ENCODE results near the gene KCNJ6. TPM values are rescaled to one million over a fixed set of nuclear protein-coding genes. Genes with fewer than 3 reads are reported as not detected.

The KCNJ6 gene
- total RNA-seq, 1 donor from 2014 or later, result 0.64 TPM

DNA sequence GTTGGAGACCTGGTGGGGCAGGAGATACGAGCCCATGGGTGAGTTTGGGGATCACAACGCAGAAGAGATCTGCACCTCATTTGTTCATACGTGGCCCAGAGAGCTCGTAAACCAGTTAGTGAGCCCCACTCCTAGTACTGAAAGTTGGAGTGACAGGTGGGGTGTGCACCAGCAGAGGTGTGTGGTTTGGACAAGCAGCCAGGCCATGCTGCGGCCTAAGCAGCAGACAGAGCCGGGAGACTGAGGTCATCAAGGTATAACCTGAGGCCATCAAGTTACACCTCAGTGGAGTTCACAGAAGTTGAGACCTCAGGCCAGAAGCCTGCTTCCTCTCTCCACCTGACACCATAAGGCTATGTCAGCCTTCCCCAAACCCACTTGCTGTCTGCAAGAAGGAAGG lies 27.6 kb downstream of the KCNJ6 start:
- no peaks in the 10 kb centered on the region for H3K27me3 ChIP-seq
- H3K4me1 ChIP-seq, result no peaks in the 10 kb centered on the region
- no peak for DNase-seq (ENCODE audit: low spot score in 2 of 2)
- H3K4me3 ChIP-seq, result no peak overlapping the region
- TF ChIP-seq, protein P1, sequence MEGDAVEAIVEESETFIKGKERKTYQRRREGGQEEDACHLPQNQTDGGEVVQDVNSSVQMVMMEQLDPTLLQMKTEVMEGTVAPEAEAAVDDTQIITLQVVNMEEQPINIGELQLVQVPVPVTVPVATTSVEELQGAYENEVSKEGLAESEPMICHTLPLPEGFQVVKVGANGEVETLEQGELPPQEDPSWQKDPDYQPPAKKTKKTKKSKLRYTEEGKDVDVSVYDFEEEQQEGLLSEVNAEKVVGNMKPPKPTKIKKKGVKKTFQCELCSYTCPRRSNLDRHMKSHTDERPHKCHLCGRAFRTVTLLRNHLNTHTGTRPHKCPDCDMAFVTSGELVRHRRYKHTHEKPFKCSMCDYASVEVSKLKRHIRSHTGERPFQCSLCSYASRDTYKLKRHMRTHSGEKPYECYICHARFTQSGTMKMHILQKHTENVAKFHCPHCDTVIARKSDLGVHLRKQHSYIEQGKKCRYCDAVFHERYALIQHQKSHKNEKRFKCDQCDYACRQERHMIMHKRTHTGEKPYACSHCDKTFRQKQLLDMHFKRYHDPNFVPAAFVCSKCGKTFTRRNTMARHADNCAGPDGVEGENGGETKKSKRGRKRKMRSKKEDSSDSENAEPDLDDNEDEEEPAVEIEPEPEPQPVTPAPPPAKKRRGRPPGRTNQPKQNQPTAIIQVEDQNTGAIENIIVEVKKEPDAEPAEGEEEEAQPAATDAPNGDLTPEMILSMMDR (IDR thresholded peaks at IDR 0.05), result no peak
- H3K36me3 ChIP-seq, result no peaks in the 10 kb centered on the region
- intact Hi-C loops (cut with DNase I), result no loop called here
- no peak overlapping the region for H3K27ac ChIP-seq
- H3K9me3 ChIP-seq, result no peaks in the 10 kb centered on the region

DNA sequence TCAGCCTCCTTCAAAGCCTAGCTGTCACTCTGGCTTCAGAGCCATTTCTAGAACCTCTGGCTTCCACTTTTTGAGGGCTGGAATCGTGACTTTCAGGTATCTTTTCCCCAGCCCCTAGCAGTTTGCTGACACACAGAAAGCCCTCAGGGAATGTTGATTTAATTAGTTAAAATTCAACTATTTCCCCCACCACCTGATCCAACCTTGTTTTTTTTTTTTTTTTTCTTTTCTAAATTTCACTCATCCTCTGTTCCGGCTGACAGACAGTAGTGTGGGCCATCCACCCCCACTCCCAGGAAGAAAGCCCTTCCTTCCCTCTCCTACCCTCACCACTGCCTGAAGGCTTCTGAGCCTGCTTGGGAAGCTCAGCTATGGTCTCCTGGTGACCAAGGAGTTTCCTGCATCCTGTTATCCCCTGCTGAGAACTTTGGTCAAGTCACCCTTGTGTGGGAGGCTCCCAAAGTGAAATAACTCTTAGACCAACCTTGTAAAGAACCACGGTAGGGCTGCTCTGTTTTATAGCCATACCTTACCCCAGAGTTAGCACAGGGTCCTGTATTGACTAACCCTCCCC lies 29.4 kb downstream of the KCNJ6 start:
- H3K4me3 ChIP-seq, result no peak overlapping the region
- H3K27me3 ChIP-seq, result no peaks in the 10 kb centered on the region
- H3K27ac ChIP-seq, result no peak overlapping the region
- H3K36me3 ChIP-seq, result no peaks in the 10 kb centered on the region
- intact Hi-C loops (cut with DNase I), result no loop called here
- no peak for DNase-seq (ENCODE audit: low spot score in 2 of 2)
- TF ChIP-seq, protein P1 (IDR thresholded peaks at IDR 0.05), result no peak
- no peaks in the 10 kb centered on the region for H3K9me3 ChIP-seq
- H3K4me1 ChIP-seq, result no peaks in the 10 kb centered on the region

DNA sequence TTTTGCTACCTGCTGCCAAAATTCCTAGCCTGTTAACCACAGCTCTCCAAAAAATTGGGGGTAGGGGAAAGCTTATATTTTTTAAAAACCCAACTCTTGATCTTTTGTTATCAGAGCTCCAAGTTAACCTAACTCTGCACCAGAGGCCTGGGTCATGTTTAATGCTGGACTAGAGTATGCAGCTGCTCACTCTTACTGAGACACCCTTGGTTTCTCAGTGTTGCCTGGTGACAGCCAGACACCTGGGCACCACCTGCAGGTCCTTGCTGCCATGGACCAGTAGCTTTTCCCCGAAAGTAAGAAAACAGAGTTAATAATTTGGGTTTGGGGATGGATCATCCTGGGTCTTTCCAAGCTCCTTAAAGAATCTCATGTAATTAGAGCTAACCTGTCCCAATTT lies 30.1 kb downstream of the KCNJ6 start:
- TF ChIP-seq, protein P1 (IDR thresholded peaks at IDR 0.05), result no peak
- Histone ChIP-seq H3K4me1 (no peaks in the 10 kb centered on the region), H3K9me3 (no peaks in the 10 kb centered on the region)

DNA sequence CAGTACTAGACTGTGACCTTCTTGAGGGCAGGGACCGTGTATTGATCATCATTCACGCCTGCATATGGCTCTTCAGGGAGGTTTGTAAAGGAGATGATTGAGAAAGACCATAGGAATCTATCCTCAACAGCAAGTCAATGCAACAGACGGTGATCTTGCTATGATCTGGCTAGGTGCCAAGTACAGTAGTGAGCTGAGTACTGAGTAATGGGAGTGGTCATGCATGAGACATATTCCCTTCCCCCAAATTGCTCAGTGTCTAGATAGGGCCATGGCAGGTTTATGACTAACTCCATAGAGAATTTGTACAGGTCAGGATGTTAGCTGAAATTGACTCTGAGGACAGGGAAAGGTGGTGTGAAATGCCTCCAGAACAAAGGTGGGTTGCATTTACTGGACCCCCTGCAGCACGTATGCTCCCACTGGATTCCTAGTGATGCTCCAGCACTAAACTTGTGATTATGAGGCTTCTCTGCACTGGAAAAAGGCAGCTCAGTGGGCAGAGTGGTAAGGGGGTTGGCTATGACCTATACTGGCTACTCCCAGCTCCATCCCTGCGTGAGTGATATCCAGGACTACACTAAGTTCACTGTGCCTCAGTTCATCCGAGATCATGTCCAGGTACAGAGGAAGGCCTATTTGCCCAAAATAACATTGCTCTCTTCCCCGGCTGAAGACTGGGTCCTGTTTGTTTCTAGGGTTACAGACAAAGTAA lies 37.2 kb downstream of the KCNJ6 start:
- no peaks in the 10 kb centered on the region for H3K27me3 ChIP-seq
- H3K9me3 ChIP-seq, result no peaks in the 10 kb centered on the region
- DNase-seq (ENCODE audit: low spot score in 2 of 2), result no peak
- H3K4me3 ChIP-seq, result no peak overlapping the region
- no peaks in the 10 kb centered on the region for H3K4me1 ChIP-seq
- no peak overlapping the region for H3K27ac ChIP-seq
- no peaks in the 10 kb centered on the region for H3K36me3 ChIP-seq
- intact Hi-C loops (cut with DNase I), result no loop called here
- TF ChIP-seq, protein P1 (IDR thresholded peaks at IDR 0.05), result no peak

More for the DNA sequence above, 30.1 kb downstream of the KCNJ6 start:
- Histone ChIP-seq H3K36me3 (no peaks in the 10 kb centered on the region), H3K27me3 (no peaks in the 10 kb centered on the region), H3K4me3 (no peak overlapping the region), H3K27ac (no peak overlapping the region)
- no peak for DNase-seq (ENCODE audit: low spot score in 2 of 2)
- intact Hi-C loops (cut with DNase I), result no loop called here

DNA sequence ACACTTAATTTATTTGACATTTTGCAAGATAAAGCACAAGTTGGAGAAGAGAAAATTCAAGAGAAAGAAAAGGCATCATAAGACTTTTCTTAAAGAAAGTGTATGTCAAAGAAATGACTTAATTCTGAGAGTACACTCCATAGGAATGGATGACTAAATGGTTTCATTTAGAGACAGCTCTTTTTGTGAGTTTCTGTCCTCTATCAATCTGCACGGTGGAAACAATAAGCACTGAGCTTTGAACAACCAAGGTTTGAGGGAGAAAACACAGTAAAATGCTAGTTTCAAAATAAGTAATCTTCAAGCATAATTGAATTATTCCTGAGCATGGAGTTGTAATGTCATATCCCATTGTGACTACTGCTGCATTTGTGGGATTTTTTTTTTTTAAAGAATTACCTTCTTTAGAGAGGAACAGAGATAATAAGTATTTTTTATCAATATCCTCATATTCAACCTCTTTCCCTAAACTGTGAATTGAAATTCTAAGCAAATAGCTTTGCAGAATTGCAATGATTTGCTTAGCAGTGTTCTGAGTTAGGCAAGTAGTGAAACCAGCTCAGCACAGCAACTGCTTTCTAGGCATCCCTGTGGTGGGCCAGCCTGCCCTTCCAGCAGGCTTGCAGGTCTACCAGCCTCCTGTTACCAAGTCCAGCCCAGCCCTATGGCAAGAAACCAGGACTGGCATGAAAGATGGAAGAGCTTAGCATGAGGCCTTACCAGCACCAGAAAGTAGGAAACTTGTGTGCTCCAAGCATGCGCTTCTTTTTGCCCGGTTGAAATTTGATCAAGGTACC lies 38.2 kb downstream of the KCNJ6 start:
- TF ChIP-seq, protein P1 (IDR thresholded peaks at IDR 0.05), result no peak
- intact Hi-C loops (cut with DNase I), result no loop called here

More for the DNA sequence above, 38.2 kb downstream of the KCNJ6 start:
- Histone ChIP-seq H3K4me3 (no peak overlapping the region), H3K27me3 (no peaks in the 10 kb centered on the region), H3K4me1 (no peaks in the 10 kb centered on the region), H3K9me3 (no peaks in the 10 kb centered on the region), H3K36me3 (no peaks in the 10 kb centered on the region), H3K27ac (no peak overlapping the region)
- DNase-seq (ENCODE audit: low spot score in 2 of 2), result no peak

All from ascending aorta (tissue), 2 donors.